ENCODE data around the gene ERC1.

DNA sequence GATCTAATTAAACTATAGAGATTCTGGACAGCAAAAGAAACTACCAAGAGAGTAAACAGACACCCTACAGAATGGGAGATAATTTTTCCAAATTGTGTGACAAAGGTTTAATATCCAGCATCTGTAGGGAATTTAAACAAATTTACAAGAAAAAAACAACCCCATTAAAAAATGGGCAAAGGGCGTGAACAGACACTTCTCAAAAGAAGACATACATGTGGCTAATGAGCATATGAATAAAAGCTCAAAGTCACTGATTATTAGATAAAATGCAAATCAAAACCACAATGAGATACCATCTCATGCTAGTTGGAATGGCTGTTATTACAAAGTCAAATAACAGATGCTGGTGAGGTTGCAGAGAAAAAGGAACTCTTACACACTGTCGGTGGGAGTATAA, 309.4 kb downstream of the ERC1 start:
- TF ChIP-seq, protein P1, sequence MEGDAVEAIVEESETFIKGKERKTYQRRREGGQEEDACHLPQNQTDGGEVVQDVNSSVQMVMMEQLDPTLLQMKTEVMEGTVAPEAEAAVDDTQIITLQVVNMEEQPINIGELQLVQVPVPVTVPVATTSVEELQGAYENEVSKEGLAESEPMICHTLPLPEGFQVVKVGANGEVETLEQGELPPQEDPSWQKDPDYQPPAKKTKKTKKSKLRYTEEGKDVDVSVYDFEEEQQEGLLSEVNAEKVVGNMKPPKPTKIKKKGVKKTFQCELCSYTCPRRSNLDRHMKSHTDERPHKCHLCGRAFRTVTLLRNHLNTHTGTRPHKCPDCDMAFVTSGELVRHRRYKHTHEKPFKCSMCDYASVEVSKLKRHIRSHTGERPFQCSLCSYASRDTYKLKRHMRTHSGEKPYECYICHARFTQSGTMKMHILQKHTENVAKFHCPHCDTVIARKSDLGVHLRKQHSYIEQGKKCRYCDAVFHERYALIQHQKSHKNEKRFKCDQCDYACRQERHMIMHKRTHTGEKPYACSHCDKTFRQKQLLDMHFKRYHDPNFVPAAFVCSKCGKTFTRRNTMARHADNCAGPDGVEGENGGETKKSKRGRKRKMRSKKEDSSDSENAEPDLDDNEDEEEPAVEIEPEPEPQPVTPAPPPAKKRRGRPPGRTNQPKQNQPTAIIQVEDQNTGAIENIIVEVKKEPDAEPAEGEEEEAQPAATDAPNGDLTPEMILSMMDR (IDR thresholded peaks at IDR 0.05), result no peak
- no peak for TF ChIP-seq POLR2A (IDR thresholded peaks at IDR 0.05)
- no peak for TF ChIP-seq POLR2AphosphoS5 (IDR thresholded peaks at IDR 0.05; ENCODE audit: insufficient read depth in 1 of 2, low read depth in 1 of 2)

Data from vagina (tissue), 2 donors.